HepG2 (cell line): ENCODE data around the gene ARSB. TPM values are rescaled to one million over a fixed set of nuclear protein-coding genes. Genes with fewer than 3 reads are reported as not detected.

ENCODE experiments used
- ATAC-seq: fragments of 200-7000 bp; cut with Tn5 transposase; 3 replicates; pipeline ENCODE4 v1.9.1; 2020; ENCODE audit warnings: mild to moderate bottlenecking, moderate library complexity
- BruUV-seq: library from RNA; stranded (reverse); fragments of 400-500 nt; replicated peaks from 2 replicates; lab custom pipeline; 2021; lab: Mats Ljungman, UMichigan
- CTCF ChIA-PET: fragments of 300-600 bp; formaldehyde crosslinking; extraction: SDS; loops from one replicate; lab custom pipeline; 2021; ENCODE audit warnings: low total read pairs, inconsistent platforms, low intra/inter-chr PET ratio; lab: Yijun Ruan, JAX
- POLR2A ChIA-PET: fragments of 350-600 bp; sonication (Branson Sonifier 250); formaldehyde crosslinking; loops from one replicate; lab custom pipeline; 2020; ENCODE audit warnings: antibody characterized with exemption, inconsistent platforms; lab: Yijun Ruan, JAX
- DNase-seq: peaks from one replicate; pipeline ENCODE4 v3.0.0-alpha.2; 2015; ENCODE audit warnings: low spot score
- FAIRE-seq: peaks from 3 replicates; lab custom pipeline; 2011; peaks lifted over from hg19 to GRCh38; lab: Jason Lieb, UNC
- H2AFZ ChIP-seq: one replicate; pipeline ENCODE4 v1.6.1; 2011; ENCODE audit warnings: low read length, inconsistent platforms
- H3K27ac ChIP-seq: fragments of 300-600 bp; 3 replicates; pipeline ENCODE4 v1.8.0; 2011; ENCODE audit warnings: mixed run types, mild to moderate bottlenecking, mixed read lengths, low read length, inconsistent platforms; ENCODE audit not compliant: insufficient read depth; ENCODE audit errors: extremely low read length
- H3K27me3 ChIP-seq, 2 experiments: fragments of 200-600 bp in 1 of 2; 2 replicates in 1 of 2; 3 replicates in 1 of 2; pipeline versions ENCODE4 v1.6.0 to v1.8.0; 2011; ENCODE audit warnings: low read length in 2 of 2, mild to moderate bottlenecking in 2 of 2, moderate library complexity in 2 of 2, inconsistent platforms in 1 of 2; ENCODE audit not compliant: insufficient read depth in 2 of 2, control insufficient read depth in 1 of 2
- H3K36me3 ChIP-seq, 2 experiments: fragments of 200-600 bp in 1 of 2; replicated peaks in 1 of 2; 2 replicates in 1 of 2; 3 replicates in 1 of 2; pipeline versions ENCODE4 v1.5.1 to v1.8.0; 2011; ENCODE audit warnings: low read length in 2 of 2, inconsistent platforms in 1 of 2; ENCODE audit not compliant: insufficient read depth in 2 of 2, control insufficient read depth in 1 of 2
- H3K4me1 ChIP-seq: 2 replicates; pipeline ENCODE4 v1.5.1; 2012; ENCODE audit warnings: low read length, inconsistent platforms; ENCODE audit not compliant: insufficient read depth
- H3K4me2 ChIP-seq: 2 replicates; pipeline ENCODE4 v1.6.0; 2011; ENCODE audit warnings: low read depth, low read length, inconsistent platforms
- H3K4me3 ChIP-seq, 3 experiments: fragments of 200-600 bp in 1 of 3; sonication (generic), shearing (Covaris generic) in 1 of 3; replicated peaks in 1 of 3; 2 replicates each; pipeline ENCODE4 v1.5.1; 2011 to 2016; ENCODE audit warnings: low read length in 3 of 3, inconsistent platforms in 2 of 3, low read depth in 2 of 3, mild to moderate bottlenecking in 2 of 3, control low read depth in 1 of 3, mixed read lengths in 1 of 3; ENCODE audit not compliant: insufficient read depth in 1 of 3
- H3K79me2 ChIP-seq: one replicate; pipeline ENCODE4 v1.6.1; 2011; ENCODE audit warnings: low read length, inconsistent platforms; ENCODE audit not compliant: insufficient read depth
- H3K9ac ChIP-seq: 2 replicates; pipeline ENCODE4 v1.6.0; 2011; ENCODE audit warnings: mild to moderate bottlenecking, low read depth, low read length, inconsistent platforms; ENCODE audit not compliant: insufficient read depth
- H3K9me3 ChIP-seq: 2 replicates; pipeline ENCODE4 v1.5.1; 2012; ENCODE audit warnings: mild to moderate bottlenecking, low read length
- H4K20me1 ChIP-seq: 2 replicates; pipeline ENCODE4 v1.6.0; 2011; ENCODE audit warnings: inconsistent platforms, mild to moderate bottlenecking, low read length, moderate library complexity; ENCODE audit not compliant: insufficient read depth
- CBX2 ChIP-seq, 2 experiments: fragments of 200-600 bp in 1 of 2; sonication (generic); formaldehyde crosslinking in 1 of 2; IDR thresholded peaks; 2 replicates each; pipeline versions ENCODE4 v1.7.0 to v1.8.1; 2018 to 2022; ENCODE audit warnings: low read depth in 2 of 2, low read length in 1 of 2, mild to moderate bottlenecking in 1 of 2, missing genetic modification reagents in 1 of 2
- CHD2 ChIP-seq: IDR thresholded peaks from 2 replicates; pipeline ENCODE4 v1.6.1; 2011; ENCODE audit warnings: low read depth, low read length, improper control_type of control experiment
- ESRRA ChIP-seq: sonication (generic); formaldehyde crosslinking; IDR thresholded peaks from 2 replicates; pipeline ENCODE4 v1.5.1; 2020; ENCODE audit warnings: mild to moderate bottlenecking, low read depth, missing genetic modification reagents
- HOXA7 ChIP-seq: sonication (generic); formaldehyde crosslinking; IDR thresholded peaks from 2 replicates; pipeline ENCODE4 v1.8.1; 2022; ENCODE audit warnings: mild to moderate bottlenecking, missing genetic modification reagents, moderate library complexity
- KAT7 ChIP-seq: IDR thresholded peaks from 2 replicates; pipeline ENCODE4 v1.6.1; 2018; ENCODE audit warnings: borderline replicate concordance, missing compliant biosample characterization
- NR2C2 ChIP-seq: sonication (generic); formaldehyde crosslinking; IDR thresholded peaks from 2 replicates; pipeline ENCODE4 v1.4.0; 2020; ENCODE audit warnings: missing genetic modification reagents, mild to moderate bottlenecking, moderate library complexity, borderline replicate concordance
- NR2F6 ChIP-seq, 2 experiments: IDR thresholded peaks; 2 replicates each; pipeline ENCODE4 v1.6.1; 2016; ENCODE audit warnings: antibody characterized with exemption in 1 of 2, mild to moderate bottlenecking in 1 of 2
- POLR2A ChIP-seq, 2 experiments: IDR thresholded peaks; 2 replicates each; pipeline ENCODE4 v1.6.1; 2011; ENCODE audit warnings: low read depth in 2 of 2, low read length in 2 of 2, mild to moderate bottlenecking in 1 of 2, moderate library complexity in 1 of 2; ENCODE audit not compliant: insufficient read depth in 1 of 2
- TBX3 ChIP-seq: fragments of 450-650 bp; IDR thresholded peaks from 2 replicates; pipeline ENCODE4 v1.6.1; 2017; ENCODE audit warnings: antibody characterized with exemption, mild to moderate bottlenecking, inconsistent platforms, borderline replicate concordance
- ZNF232 ChIP-seq: sonication (generic); formaldehyde crosslinking; IDR thresholded peaks from 2 replicates; pipeline ENCODE4 v1.4.0; 2020; ENCODE audit warnings: missing genetic modification reagents, borderline replicate concordance
- ZNF557 ChIP-seq: sonication (generic); formaldehyde crosslinking; IDR thresholded peaks from 2 replicates; pipeline ENCODE4 v1.4.0; 2020; ENCODE audit warnings: missing genetic modification reagents
- ZNF558 ChIP-seq: sonication (generic); formaldehyde crosslinking; IDR thresholded peaks from 2 replicates; pipeline ENCODE4 v1.9.0; 2022; ENCODE audit warnings: mild to moderate bottlenecking, missing genetic modification reagents, borderline replicate concordance
- ZNF619 ChIP-seq: sonication (generic); formaldehyde crosslinking; IDR thresholded peaks from 2 replicates; pipeline ENCODE4 v1.4.0; 2020; ENCODE audit warnings: mild to moderate bottlenecking, missing genetic modification reagents
- WGBS: methylation state at CpG from one replicate; pipeline ENCODE4 v1.1.6; 2017; ENCODE audit warnings: low lambda C conversion rate; 5-methylcytosine and 5-hydroxymethylcytosine counted together
- in situ Hi-C: cut with HindIII; loops from 2 replicates; pipeline ENCODE4 v1.10.0; 2017; ENCODE audit warnings: low pct_unique_long_range_greater_than_20kb; ENCODE audit not compliant: extremely low pct_ligation_motif_present
- intact Hi-C: fragments of 100-400 bp; cut with micrococcal nuclease; formaldehyde crosslinking; loops from one replicate; pipeline ENCODE4 v1.10.0; 2022; ENCODE audit not compliant: unreplicated experiment
- polyA plus RNA-seq, 8 experiments: library from polyadenylated mRNA; depleted of rRNA in 3 of 8; stranded (reverse) in 7 of 8; unstranded in 1 of 8; fragments of >200 nt; fragmentation: Illumina TruSeq in 4 of 8; extraction: Trizol in 4 of 8; gene quantifications; 2 replicates each; pipeline versions ENCODE4 v1.2.1 to v1.2.3, GENCODE V29; 2011 to 2016; ENCODE audit warnings: low read depth in 4 of 8, missing spikeins in 1 of 8, mixed read lengths in 1 of 8; ENCODE audit not compliant: insufficient read depth in 1 of 8
- total RNA-seq, 5 experiments: library from RNA; depleted of rRNA; stranded (reverse); fragments of >200 nt; fragmentation: Illumina TruSeq; extraction: Trizol; gene quantifications; 2 replicates each; pipeline ENCODE4 v1.2.3, GENCODE V29; 2016; ENCODE audit warnings: low read depth in 1 of 5
- TF ChIP-seq, protein P1 (sequence below): sonication (generic); formaldehyde crosslinking; IDR thresholded peaks from 2 replicates; pipeline ENCODE4 v1.4.0; 2020; ENCODE audit warnings: missing genetic modification reagents
- TF ChIP-seq, protein P2 (sequence below): sonication (generic); formaldehyde crosslinking; IDR thresholded peaks from 2 replicates; pipeline ENCODE4 v1.4.0; 2020; ENCODE audit warnings: missing genetic modification reagents
- TF ChIP-seq, protein P3 (sequence below): sonication (generic); formaldehyde crosslinking; IDR thresholded peaks from 2 replicates; pipeline ENCODE4 v1.4.0; 2020; ENCODE audit warnings: missing genetic modification reagents
- TF ChIP-seq, protein P4 (sequence below): IDR thresholded peaks from 2 replicates; pipeline ENCODE4 v1.6.1; 2016
- TF ChIP-seq, protein P5 (sequence below): sonication (generic); formaldehyde crosslinking; IDR thresholded peaks from 2 replicates; pipeline ENCODE4 v1.4.0; 2020; ENCODE audit warnings: missing genetic modification reagents, borderline replicate concordance

Gene ARSB
- total and polyA plus RNA-seq, 2 of the 13 experiments (the other 11 are each of a cell fraction or from before 2014, with no cell fraction given) = 52.6 to 66.4 TPM

DNA sequence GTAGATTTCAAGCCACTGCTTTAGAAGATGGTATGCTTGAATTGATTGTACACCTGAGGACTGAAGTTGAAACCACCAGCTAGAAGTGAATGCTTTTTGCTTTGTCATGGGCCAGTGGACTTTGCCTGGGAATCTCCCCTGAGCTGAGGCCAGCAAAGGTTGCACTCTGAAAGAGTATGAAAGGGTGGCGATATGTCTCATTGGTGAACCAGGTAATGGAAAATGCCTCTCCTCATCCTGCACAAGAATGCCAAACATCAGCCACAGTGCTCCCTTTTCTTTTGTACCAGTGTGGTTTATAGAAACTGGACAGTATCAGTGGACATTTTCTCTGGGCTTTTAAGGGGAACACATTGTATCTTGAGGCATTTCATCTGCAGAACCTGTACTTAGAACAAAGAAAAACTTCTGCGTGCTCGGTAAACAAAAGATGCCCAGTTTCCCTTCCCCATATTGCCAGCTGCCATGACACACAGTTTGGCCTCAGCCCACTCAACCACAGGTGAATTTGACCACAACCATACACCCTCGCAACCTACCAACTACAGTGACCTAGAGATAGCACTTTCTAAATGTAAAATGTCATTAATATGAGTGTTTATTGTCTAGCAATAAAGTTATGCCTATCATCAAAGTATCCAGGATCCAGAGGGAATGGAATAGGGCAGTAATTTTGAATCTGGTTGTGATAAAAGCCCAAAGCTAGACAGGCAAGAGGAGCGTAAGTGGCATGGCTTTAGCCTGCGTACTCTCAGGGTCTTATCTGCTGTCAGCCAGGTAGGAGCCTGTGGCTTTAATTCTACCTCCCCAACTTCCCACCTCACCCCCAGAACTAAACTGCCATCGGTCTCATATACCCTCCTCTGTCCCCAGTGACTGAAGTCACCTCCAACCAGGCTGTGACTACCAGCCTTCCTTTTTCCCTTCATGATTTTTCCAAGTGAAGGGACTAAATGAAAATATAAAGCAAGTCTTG lies 257.0 kb downstream of the ARSB start:
- in situ Hi-C loops = no loop called here
- intact Hi-C loops = loop anchor here (2.0 to 10.0 kb wide), 3 partner anchors 31 to 83 kb away; partner anchors contain the start of gene LHFPL2
- FAIRE-seq (peak; percentile 80), DNase-seq (peak; percentile 93), ATAC-seq (peak; percentile 98)
- 67% methylated on average over 7 of the region's 7 CpGs for WGBS
- Histone ChIP-seq H3K4me1 (peaks cover 34% of the 10 kb centered on the region), H3K27ac (peak overlapping the region; percentile 87), H3K4me3 (peak overlapping the region in 2 of 3 experiments; percentile 6 to 33; a peak in 1 of 6 replicates), H2AFZ (peak overlapping the region; percentile 81), H3K27me3 (no peaks in the 10 kb centered on the region), H3K79me2 (no peaks in the 10 kb centered on the region), H4K20me1 (no peaks in the 10 kb centered on the region), H3K9me3 (no peaks in the 10 kb centered on the region), H3K36me3 (no peaks in the 10 kb centered on the region), H3K9ac (peak overlapping the region; percentile 22; the same call in 1 of the 2 replicates), H3K4me2 (peak overlapping the region; percentile 68)
- POLR2A ChIA-PET = interaction anchor here (0.9 to 1.4 kb wide), 4 partner anchors 9 to 60 kb away, joined by 3 to 12 read pairs (median 4); no protein-coding TSS in a partner anchor
- TSS peak; percentile 99 for BruUV-seq
- CTCF ChIA-PET = no interaction called here
- TF ChIP-seq, protein P1, sequence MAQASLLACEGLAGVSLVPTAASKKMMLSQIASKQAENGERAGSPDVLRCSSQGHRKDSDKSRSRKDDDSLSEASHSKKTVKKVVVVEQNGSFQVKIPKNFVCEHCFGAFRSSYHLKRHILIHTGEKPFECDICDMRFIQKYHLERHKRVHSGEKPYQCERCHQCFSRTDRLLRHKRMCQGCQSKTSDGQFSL (CRISPR knock-in tag) = no peak
- TF ChIP-seq ESRRA (no peak), ZNF558 (CRISPR knock-in tag) (no peak), KAT7 (peak; percentile 59; the same call in 1 of the 2 replicates), CBX2 (IDR thresholded peaks at IDR 0.05; ENCODE audit: low read depth, low read length) (no peak), CBX2 (CRISPR knock-in tag; IDR thresholded peaks at IDR 0.05; ENCODE audit: low read depth) (no peak), HOXA7 (CRISPR knock-in tag) (no peak), ZNF619 (CRISPR knock-in tag) (no peak), POLR2A (IDR thresholded peaks at IDR 0.05; ENCODE audit: insufficient read depth in 1 of 2, low read depth in 2 of 2, low read length in 2 of 2) (peak in 1 of 2 experiments; percentile 16; a peak in 1 of 4 replicates), NR2C2 (CRISPR knock-in tag) (no peak), TBX3 (no peak), ZNF232 (CRISPR knock-in tag) (no peak), NR2F6 (IDR thresholded peaks at IDR 0.05) (peak; percentile 38; the same call in 1 of the 2 replicates), NR2F6 (CRISPR knock-in tag; IDR thresholded peaks at IDR 0.05) (peak; percentile 67; the same call in 1 of the 2 replicates), ZNF557 (CRISPR knock-in tag) (no peak), CHD2 (no peak)
- TF ChIP-seq, protein P2, sequence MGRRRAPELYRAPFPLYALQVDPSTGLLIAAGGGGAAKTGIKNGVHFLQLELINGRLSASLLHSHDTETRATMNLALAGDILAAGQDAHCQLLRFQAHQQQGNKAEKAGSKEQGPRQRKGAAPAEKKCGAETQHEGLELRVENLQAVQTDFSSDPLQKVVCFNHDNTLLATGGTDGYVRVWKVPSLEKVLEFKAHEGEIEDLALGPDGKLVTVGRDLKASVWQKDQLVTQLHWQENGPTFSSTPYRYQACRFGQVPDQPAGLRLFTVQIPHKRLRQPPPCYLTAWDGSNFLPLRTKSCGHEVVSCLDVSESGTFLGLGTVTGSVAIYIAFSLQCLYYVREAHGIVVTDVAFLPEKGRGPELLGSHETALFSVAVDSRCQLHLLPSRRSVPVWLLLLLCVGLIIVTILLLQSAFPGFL (CRISPR knock-in tag) = no peak
- TF ChIP-seq, protein P3, sequence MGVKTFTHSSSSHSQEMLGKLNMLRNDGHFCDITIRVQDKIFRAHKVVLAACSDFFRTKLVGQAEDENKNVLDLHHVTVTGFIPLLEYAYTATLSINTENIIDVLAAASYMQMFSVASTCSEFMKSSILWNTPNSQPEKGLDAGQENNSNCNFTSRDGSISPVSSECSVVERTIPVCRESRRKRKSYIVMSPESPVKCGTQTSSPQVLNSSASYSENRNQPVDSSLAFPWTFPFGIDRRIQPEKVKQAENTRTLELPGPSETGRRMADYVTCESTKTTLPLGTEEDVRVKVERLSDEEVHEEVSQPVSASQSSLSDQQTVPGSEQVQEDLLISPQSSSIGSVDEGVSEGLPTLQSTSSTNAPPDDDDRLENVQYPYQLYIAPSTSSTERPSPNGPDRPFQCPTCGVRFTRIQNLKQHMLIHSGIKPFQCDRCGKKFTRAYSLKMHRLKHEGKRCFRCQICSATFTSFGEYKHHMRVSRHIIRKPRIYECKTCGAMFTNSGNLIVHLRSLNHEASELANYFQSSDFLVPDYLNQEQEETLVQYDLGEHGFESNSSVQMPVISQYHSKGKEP = no peak
- TF ChIP-seq, protein P4, sequence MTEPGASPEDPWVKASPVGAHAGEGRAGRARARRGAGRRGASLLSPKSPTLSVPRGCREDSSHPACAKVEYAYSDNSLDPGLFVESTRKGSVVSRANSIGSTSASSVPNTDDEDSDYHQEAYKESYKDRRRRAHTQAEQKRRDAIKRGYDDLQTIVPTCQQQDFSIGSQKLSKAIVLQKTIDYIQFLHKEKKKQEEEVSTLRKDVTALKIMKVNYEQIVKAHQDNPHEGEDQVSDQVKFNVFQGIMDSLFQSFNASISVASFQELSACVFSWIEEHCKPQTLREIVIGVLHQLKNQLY (CRISPR knock-in tag) = no peak
- TF ChIP-seq, protein P5, sequence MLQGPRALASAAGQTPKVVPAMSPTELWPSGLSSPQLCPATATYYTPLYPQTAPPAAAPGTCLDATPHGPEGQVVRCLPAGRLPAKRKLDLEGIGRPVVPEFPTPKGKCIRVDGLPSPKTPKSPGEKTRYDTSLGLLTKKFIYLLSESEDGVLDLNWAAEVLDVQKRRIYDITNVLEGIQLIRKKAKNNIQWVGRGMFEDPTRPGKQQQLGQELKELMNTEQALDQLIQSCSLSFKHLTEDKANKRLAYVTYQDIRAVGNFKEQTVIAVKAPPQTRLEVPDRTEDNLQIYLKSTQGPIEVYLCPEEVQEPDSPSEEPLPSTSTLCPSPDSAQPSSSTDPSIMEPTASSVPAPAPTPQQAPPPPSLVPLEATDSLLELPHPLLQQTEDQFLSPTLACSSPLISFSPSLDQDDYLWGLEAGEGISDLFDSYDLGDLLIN (CRISPR knock-in tag) = no peak
